Measurements from ENCODE around the gene CDH12.

- no peak for TF ChIP-seq POLR2A (IDR thresholded peaks at IDR 0.05)
- TF ChIP-seq CTCF (IDR thresholded peaks at IDR 0.05): no peak
These were observed 602.6 kb downstream of the CDH12 start for GRCh38 chr5:22250528-22250927.

All from ovary (tissue), 3 donors.